Mesendoderm (in vitro differentiated cells): ENCODE results near the gene MYO18B.

Experiments used
- DNase-seq: peaks from one replicate; pipeline ENCODE4 v3.0.0; 2013
- H2AK5ac ChIP-seq: 2 replicates; pipeline ENCODE4 v1.6.1; 2013; ENCODE audit warnings: low read length, inconsistent platforms
- H2BK120ac ChIP-seq: 2 replicates; pipeline ENCODE4 v1.6.1; 2013; ENCODE audit warnings: low read depth, mild to moderate bottlenecking, low read length, moderate library complexity, mixed read lengths
- H2BK15ac ChIP-seq: replicated peaks from 2 replicates; pipeline ENCODE4 v1.6.1; 2013; ENCODE audit warnings: low read depth, mild to moderate bottlenecking, moderate library complexity
- H2BK5ac ChIP-seq: 2 replicates; pipeline ENCODE4 v1.6.1; 2013; ENCODE audit warnings: low read length, inconsistent platforms
- H3K18ac ChIP-seq: 2 replicates; pipeline ENCODE4 v1.6.1; 2013; ENCODE audit warnings: mild to moderate bottlenecking, low read length, mixed read lengths
- H3K23ac ChIP-seq: one replicate; pipeline ENCODE4 v1.6.1; 2013; ENCODE audit warnings: low read length
- H3K27ac ChIP-seq: 2 replicates; pipeline ENCODE4 v1.5.1; 2013; ENCODE audit warnings: low read depth, mild to moderate bottlenecking, inconsistent platforms, low read length, moderate library complexity
- H3K27me3 ChIP-seq: 2 replicates; pipeline ENCODE4 v1.6.1; 2013; ENCODE audit warnings: low read length, control low read depth, mild to moderate bottlenecking, inconsistent platforms; ENCODE audit not compliant: insufficient read depth, poor library complexity
- H3K36me3 ChIP-seq: 2 replicates; pipeline ENCODE4 v1.6.1; 2013; ENCODE audit warnings: low read length, inconsistent platforms; ENCODE audit not compliant: control insufficient read depth, insufficient read depth
- H3K4ac ChIP-seq: one replicate; pipeline ENCODE4 v1.6.1; 2013; ENCODE audit warnings: low read depth, mild to moderate bottlenecking, low read length, moderate library complexity
- H3K4me1 ChIP-seq: 2 replicates; pipeline ENCODE4 v1.6.1; 2013; ENCODE audit warnings: low read depth, low read length, inconsistent platforms; ENCODE audit not compliant: control insufficient read depth
- H3K4me2 ChIP-seq: 2 replicates; pipeline ENCODE4 v1.6.1; 2013; ENCODE audit warnings: low read length
- H3K4me3 ChIP-seq: 2 replicates; pipeline ENCODE4 v1.5.1; 2013; ENCODE audit warnings: mild to moderate bottlenecking, low read length
- H3K56ac ChIP-seq: one replicate; pipeline ENCODE4 v1.6.1; 2013; ENCODE audit warnings: low read length
- H3K79me1 ChIP-seq: 2 replicates; pipeline ENCODE4 v1.6.1; 2013; ENCODE audit warnings: low read length, inconsistent platforms
- H3K79me2 ChIP-seq: 2 replicates; pipeline ENCODE4 v1.6.1; 2013; ENCODE audit warnings: mild to moderate bottlenecking, low read length; ENCODE audit not compliant: control insufficient read depth, insufficient read depth
- H3K9ac ChIP-seq: 2 replicates; pipeline ENCODE4 v1.6.1; 2013; ENCODE audit warnings: low read length, inconsistent platforms
- H4K5ac ChIP-seq: one replicate; pipeline ENCODE4 v1.6.1; 2013; ENCODE audit warnings: low read length
- H4K8ac ChIP-seq: one replicate; pipeline ENCODE4 v1.6.1; 2013; ENCODE audit warnings: low read depth, mild to moderate bottlenecking, control low read depth, low read length, moderate library complexity
- WGBS: extraction: QIAGEN DNeasy Blood & Tissue Kit; methylation state at CpG from one replicate; pipeline ENCODE4 v1.1.7; 2013; ENCODE audit warnings: low lambda C conversion rate, missing lambda C conversion rate; ENCODE audit not compliant: insufficient coverage; ENCODE audit errors: extremely low coverage; 5-methylcytosine and 5-hydroxymethylcytosine counted together

MYO18B gene

GRCh38 chr22:25833091-25833490 lies 91.1 kb downstream of the MYO18B start:
- Histone ChIP-seq H3K9ac (no peak overlapping the region), H3K79me2 (no peaks in the 10 kb centered on the region), H3K36me3 (no peaks in the 10 kb centered on the region), H3K23ac (no peak overlapping the region), H4K8ac (no peak overlapping the region), H3K18ac (no peak overlapping the region), H3K27me3 (no peaks in the 10 kb centered on the region), H2AK5ac (no peak overlapping the region), H2BK120ac (no peak overlapping the region), H3K4me1 (no peaks in the 10 kb centered on the region), H3K4me2 (no peak overlapping the region), H2BK5ac (no peak overlapping the region), H3K4me3 (no peak overlapping the region), H4K5ac (no peak overlapping the region), H3K4ac (no peak overlapping the region), H3K79me1 (no peaks in the 10 kb centered on the region), H3K27ac (no peak overlapping the region), H2BK15ac (no peak overlapping the region), H3K56ac (no peak overlapping the region)
- WGBS = no CpG with 5 or more reads among the region's 5 CpGs
- no peak for DNase-seq

- no peak overlapping the region for H2BK15ac ChIP-seq
- H3K4me2 ChIP-seq = no peak overlapping the region
- no peak overlapping the region for H2BK120ac ChIP-seq
- no peaks in the 10 kb centered on the region for H3K27me3 ChIP-seq
- no peaks in the 10 kb centered on the region for H3K4me1 ChIP-seq
- H2AK5ac ChIP-seq = no peak overlapping the region
- H3K23ac ChIP-seq = no peak overlapping the region
- no peaks in the 10 kb centered on the region for H3K79me2 ChIP-seq
- H2BK5ac ChIP-seq = no peak overlapping the region
- H3K4ac ChIP-seq = no peak overlapping the region
- H3K18ac ChIP-seq = no peak overlapping the region
- H4K8ac ChIP-seq = no peak overlapping the region
- no peak overlapping the region for H3K27ac ChIP-seq
- no peak overlapping the region for H3K4me3 ChIP-seq
- peak overlapping the region; percentile 36 for H3K56ac ChIP-seq
- H3K79me1 ChIP-seq = no peaks in the 10 kb centered on the region
- no peaks in the 10 kb centered on the region for H3K36me3 ChIP-seq
- no CpG with 5 or more reads among the region's 2 CpGs for WGBS
- H3K9ac ChIP-seq = no peak overlapping the region
- DNase-seq = no peak
- no peak overlapping the region for H4K5ac ChIP-seq
These were observed 91.7 kb downstream of the MYO18B start for GRCh38 chr22:25833676-25834075.

- H3K27me3 ChIP-seq = no peaks in the 10 kb centered on the region
- H2BK120ac ChIP-seq = no peak overlapping the region
- H3K4me1 ChIP-seq = no peaks in the 10 kb centered on the region
- H3K79me1 ChIP-seq = no peaks in the 10 kb centered on the region
- H3K18ac ChIP-seq = no peak overlapping the region
- H2AK5ac ChIP-seq = no peak overlapping the region
- H4K8ac ChIP-seq = no peak overlapping the region
- no peak overlapping the region for H3K9ac ChIP-seq
- H3K4ac ChIP-seq = no peak overlapping the region
- no peak overlapping the region for H3K23ac ChIP-seq
- no peaks in the 10 kb centered on the region for H3K36me3 ChIP-seq
- H3K79me2 ChIP-seq = no peaks in the 10 kb centered on the region
- H3K27ac ChIP-seq = no peak overlapping the region
- H2BK15ac ChIP-seq = no peak overlapping the region
- H3K56ac ChIP-seq = no peak overlapping the region
- no peak overlapping the region for H3K4me2 ChIP-seq
- no CpG with 5 or more reads among the region's 4 CpGs for WGBS
- DNase-seq = no peak
- H2BK5ac ChIP-seq = no peak overlapping the region
- no peak overlapping the region for H4K5ac ChIP-seq
- no peak overlapping the region for H3K4me3 ChIP-seq
These were observed 92.5 kb downstream of the MYO18B start for GRCh38 chr22:25834490-25834889.

- Histone ChIP-seq H3K9ac (no peak overlapping the region), H2AK5ac (no peak overlapping the region), H3K4ac (no peak overlapping the region), H3K27ac (no peak overlapping the region), H4K5ac (no peak overlapping the region), H2BK15ac (no peak overlapping the region), H3K4me3 (no peak overlapping the region), H3K56ac (no peak overlapping the region), H3K27me3 (no peaks in the 10 kb centered on the region), H3K4me2 (no peak overlapping the region), H2BK120ac (no peak overlapping the region), H3K79me2 (no peaks in the 10 kb centered on the region), H4K8ac (no peak overlapping the region), H3K4me1 (no peaks in the 10 kb centered on the region), H3K18ac (no peak overlapping the region), H3K79me1 (no peaks in the 10 kb centered on the region), H2BK5ac (no peak overlapping the region), H3K36me3 (no peaks in the 10 kb centered on the region), H3K23ac (no peak overlapping the region)
- no CpG with 5 or more reads among the region's 7 CpGs for WGBS
- no peak for DNase-seq
These were observed 93.4 kb downstream of the MYO18B start for GRCh38 chr22:25835348-25835747.

- Histone ChIP-seq H3K4me3 (no peak overlapping the region), H3K36me3 (no peaks in the 10 kb centered on the region), H3K27me3 (no peaks in the 10 kb centered on the region), H3K4me2 (no peak overlapping the region), H3K4ac (no peak overlapping the region), H2BK120ac (no peak overlapping the region), H3K23ac (no peak overlapping the region), H2BK15ac (no peak overlapping the region), H3K79me1 (no peaks in the 10 kb centered on the region), H3K56ac (no peak overlapping the region), H3K27ac (no peak overlapping the region), H3K9ac (no peak overlapping the region), H4K8ac (no peak overlapping the region), H3K4me1 (no peaks in the 10 kb centered on the region), H3K18ac (no peak overlapping the region), H3K79me2 (no peaks in the 10 kb centered on the region), H2AK5ac (no peak overlapping the region), H4K5ac (no peak overlapping the region), H2BK5ac (no peak overlapping the region)
- DNase-seq = no peak
- WGBS = no CpG with 5 or more reads among the region's 9 CpGs
These were observed 95.4 kb downstream of the MYO18B start for GRCh38 chr22:25837288-25837900.
